HG03565 (cell line): ENCODE data around the gene CDC25B.
"Not testable (repeated sequence)": the region's sequence is repeated elsewhere in the genome, so short reads cannot be mapped to it uniquely, and the experiment has no call there.

ENCODE experiments used
- ATAC-seq: cut with Tn5 transposase; IDR thresholded peaks from one replicate; pipeline ENCODE4 v1.9.1; 2021; ENCODE audit warnings: mild to moderate bottlenecking, moderate library complexity; ENCODE audit not compliant: unreplicated experiment

The CDC25B gene

DNA sequence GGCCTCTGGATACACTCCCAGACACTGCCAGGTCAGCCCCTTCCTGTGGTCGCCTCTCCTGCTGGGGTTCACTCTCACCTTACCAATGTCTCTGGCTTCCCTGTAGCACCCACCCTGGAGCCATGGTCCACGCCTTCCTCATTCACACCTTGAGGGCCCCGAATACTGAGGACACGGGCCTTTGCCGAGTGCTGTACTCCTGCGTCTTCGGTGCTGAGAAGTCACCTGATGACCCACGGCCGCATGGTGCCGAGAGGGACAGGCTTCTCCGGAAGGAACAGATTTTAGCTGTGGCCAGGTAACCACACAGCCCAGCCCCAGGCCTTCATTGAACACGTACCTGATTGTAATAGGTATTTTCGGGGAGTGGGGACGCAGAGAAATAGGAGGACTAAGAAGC, 25.9 kb downstream of the CDC25B start:
- ATAC-seq, result no peak

DNA sequence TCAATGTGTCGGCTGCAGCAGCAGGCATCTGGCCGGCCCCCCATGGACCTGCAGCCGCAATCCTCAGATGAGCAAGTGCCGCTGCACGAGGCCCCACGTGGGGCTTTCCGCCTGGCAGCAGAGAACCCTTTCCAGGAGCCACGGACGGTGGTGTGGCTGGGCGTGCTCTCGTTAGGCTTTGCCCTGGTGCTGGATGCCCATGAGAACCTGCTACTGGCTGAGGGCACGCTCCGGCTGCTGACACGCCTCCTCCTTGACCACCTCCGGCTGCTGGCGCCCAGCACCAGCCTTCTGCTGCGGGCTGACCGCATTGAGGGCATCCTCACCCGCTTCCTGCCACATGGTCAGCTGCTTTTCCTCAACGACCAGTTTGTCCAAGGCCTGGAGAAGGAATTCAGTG, 27.8 kb downstream of the CDC25B start:
- no peak for ATAC-seq

DNA sequence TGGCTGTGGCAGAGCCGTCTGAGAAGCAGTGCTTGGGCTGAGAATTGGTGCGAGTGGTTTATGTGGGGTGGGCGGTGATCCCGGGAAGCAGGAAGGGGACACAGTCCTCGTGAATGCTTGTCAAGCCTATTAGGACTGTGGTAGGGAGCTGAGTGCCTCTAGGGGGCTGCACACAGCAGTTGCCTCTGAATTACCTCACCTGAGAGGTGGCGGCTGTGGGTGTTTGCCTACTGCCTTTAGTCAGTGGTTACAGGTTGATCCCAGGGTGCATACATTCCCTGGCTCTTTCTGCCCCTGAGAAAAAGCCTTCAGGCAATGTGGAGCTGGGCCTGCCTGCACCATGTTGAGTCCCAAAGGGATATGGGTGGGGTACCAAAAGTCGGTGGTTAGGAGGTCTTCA, 29.4 kb downstream of the CDC25B start:
- ATAC-seq, result no peak

DNA sequence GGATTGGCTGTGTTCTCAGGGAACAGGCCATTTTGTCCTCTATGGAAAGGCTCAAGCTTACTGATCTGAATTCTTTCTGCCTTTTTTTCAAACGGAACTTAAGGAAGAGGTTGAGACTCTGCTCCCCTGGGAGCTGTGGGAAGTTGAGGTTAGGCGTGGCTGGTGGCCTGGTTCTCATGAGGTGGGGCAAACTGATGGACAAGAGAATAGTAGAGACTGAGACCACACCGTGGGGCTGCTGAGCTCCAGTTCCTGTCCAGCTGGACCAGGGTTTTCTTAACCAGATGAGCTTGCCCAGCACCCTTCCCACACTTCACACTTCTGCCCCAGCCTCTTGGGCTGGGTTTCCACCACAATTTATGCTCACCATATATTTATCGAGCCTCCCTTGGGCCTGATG, 30.3 kb downstream of the CDC25B start:
- ATAC-seq, result no peak

DNA sequence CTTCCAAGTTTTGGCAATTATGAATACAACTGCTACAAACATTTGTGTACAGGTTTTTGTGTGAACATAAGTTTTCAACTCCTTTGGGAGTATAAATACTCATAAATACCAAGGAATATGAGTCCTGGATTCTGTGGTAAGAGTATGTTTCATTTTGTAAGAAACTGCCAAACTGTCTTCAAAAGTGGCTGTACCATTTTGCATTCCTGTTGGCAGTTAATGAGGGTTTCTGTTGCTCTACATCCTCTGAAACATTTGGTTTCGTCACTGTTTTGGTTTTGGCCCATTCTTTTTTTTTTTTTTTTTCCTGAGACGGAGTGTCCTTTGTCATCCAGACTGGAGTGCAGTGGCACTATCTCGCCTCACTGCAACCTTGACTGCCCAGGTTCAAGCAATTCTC, 32.7 kb downstream of the CDC25B start:
- ATAC-seq, result no peak

DNA sequence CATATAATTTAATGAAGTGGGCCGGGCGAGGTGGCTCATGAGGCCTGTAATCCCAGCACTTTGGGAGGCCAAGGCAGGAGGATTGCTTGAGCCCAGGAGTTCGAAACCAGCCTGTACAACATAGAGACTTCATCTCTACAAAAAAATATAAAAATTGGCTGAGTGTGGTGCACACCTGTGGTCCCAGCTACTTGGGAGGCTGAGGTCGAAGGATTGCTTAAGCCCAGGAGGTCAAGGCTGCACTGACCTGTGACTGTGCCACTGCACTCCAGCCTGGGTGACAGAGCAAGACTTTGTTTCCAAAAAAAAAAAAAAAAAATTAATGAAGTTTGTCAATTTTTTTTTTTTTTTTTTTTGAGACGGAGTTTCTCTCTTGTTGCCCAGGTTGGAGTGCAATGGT, 33.8 kb downstream of the CDC25B start:
- not testable (repeated sequence) for ATAC-seq

DNA sequence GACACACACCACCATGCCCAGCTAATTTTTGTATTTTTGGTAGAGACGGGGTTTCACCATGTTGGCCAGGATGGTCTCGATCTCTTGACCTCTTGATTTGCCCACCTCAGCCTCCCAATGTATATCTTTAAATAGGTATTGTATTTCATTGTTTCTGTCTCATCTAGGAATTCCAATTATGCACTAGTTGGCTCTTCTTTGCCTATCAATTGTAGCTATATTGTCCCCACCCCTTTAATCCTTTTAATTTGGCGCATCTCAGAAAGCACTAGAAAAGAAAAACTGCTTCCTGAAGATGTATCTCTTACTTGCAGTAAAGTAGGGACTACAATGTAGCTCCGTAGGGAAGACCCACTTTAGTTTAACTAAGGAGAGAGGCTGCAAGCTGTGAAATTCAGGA, 40.0 kb downstream of the CDC25B start:
- no peak for ATAC-seq

DNA sequence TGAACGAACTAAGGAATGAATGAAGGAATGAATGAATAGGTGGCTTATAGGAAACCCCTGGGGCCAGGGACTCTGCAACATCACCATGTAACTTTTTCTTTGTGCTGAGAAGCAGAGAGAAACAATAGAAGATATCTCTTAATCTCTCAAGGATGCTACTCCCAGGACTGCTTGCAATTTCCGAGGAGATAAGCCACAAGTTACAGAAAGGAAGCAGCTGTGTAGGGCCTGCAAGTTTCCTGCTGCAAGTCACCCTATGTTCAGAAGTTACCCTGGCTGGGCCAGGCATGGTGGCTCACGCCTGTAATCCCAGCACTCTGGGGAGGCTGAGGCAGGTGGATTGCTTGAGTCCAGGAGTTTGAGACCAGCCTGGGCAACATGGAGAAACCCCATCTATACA, 43.2 kb downstream of the CDC25B start:
- ATAC-seq, result no peak

DNA sequence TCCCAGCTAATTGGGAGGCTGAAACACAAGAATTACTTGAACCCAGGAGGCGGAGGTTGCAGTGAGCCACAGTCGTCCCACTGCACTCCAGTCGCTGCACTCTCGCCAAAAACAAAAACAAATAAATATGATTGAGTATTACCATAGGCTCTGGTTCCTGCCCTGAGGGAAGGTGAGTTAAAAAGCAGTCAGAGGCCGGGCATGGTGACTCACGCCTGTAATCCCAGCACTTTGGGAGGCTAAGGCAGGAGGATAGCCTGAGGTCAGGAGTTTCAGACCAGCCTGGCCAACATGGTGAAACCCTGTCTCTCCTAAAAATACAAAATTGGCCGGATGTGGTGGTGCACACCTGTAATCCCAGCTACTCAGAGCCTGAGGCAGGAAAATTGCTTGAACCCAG, 44.1 kb downstream of the CDC25B start:
- not testable (repeated sequence) for ATAC-seq

DNA sequence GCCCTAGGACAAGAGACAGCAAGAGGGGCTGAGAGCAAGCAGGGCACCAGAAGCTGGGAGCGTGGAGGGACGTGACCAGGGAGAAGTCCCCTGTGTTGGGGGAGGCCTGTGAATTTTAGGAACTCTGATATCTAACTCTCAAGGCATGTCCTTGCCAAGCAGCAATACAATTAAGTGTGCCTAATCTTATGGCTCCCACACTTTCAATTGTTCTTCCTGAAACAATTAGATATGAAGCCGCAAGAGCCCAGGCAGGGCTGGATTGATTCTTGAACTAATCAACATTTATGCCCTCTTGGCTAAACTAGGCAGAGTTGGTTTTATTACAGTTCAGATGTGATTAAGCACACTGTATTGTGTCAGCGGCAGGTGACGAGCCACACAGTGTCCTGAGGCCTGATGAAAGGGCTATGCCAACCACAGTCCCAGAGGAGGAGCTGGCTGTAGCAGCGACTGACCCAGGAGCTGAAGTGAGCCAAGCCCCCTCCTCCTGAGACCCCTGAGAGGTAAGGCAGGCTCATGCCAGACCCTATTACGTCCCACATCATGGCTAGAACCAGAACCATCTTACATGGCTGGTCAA, 46.3 kb downstream of the CDC25B start:
- ATAC-seq, result no peak

DNA sequence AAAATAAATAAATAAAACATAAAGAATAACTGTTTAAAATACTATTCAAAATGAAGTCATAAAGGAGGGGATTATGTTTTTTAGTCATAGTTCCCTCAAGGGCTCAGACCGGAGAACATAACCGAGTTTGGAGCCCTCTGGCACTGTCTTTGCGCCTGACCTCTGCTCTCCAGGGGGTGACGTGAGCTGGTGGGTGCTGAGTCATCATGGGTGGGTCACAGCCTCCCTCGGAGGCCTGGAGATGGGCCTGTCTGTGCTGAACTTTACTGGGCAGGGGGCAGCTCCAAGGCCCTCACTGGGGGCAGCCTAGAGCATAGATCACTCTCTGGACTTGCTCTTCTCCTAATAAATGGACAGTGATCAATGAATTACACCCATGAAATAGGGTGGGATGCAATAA, 47.4 kb downstream of the CDC25B start:
- ATAC-seq, result no peak

DNA sequence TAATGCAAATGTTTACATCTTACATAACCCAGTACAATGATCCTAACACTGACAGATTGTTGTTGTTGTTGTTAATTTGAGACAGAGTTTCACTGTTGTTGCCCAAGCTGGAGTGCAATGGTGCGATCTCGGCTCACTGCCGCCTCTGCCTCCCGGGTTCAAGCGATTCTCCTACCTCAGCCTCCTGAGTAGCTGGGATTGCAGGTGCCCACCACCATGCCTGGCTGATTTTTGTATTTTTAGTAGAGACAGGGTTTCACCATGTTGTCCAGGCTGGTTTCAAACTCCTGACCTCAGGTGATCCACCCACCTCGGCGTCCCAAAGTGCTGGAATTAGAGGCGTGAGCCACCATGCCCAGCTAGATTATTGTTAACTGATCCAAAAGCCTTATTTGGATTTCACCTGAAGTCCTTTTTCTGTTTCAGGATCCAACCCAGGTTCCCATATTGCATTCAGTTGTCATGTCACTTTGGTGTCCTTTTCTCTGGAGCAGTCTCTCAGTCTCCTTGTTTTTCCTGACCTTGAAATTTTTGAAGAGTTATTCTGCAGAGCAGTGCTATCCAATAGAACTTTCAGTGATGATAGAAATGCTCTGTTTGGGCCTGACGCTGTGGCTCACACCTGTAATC, 48.0 kb downstream of the CDC25B start:
- not testable (repeated sequence) for ATAC-seq

DNA sequence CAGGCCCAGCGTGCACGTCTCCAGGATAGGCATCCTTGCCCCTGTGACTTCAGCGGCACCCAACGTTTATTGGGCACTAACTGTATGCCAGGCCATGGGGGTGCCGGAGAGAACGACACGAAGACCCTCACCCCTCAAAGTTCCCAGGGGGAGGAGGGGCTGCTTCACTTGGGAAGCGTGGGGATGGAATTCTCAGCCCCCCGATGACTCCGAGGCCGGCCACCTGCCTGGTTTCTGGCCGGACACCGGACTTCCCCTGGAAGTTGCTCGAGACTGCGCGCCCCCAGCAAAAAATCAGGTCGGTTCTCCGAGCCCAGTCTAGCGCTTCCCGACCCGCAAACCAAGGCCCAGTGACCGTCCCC, 50.2 kb downstream of the CDC25B start:
- ATAC-seq, result no peak

DNA sequence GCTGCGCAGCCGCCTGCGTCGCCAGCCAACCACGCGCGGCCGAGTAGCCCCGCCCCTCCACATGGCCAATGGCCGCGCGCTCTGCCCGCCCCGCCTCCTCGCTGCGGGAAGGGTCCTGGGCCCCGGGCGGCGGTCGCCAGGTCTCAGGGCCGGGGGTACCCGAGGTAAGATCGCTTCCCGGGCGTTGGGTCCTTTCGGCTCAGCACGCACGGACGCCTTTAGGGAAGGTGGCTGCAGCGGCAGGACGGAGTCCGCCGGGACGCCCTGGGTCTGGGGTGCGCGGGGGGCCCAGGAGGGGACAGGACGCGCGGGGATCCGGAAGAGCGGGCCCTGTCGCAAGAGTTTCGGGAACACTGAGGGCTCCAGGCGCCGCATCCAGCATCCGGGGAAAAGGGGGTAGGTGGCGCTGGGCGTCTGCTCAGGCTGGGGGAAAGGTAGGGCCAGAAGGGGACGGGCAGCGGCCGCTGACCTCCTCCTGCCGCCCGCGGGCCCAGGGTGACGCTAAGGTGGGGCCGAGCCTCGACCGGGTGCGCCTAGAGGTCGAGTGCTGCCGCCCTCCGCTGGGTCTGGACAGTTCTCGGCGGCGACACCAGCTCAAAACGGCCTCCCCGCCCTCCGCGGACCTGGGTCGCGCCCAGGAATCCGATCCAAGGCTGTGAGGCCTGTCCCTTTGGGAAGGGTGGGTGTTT, 50.8 kb downstream of the CDC25B start, which contains the start of gene MAVS:
MAVS (plus strand) TSS at position 95 of the 689 bp plus-strand sequence. CDS start 7,791 bp downstream, outside the sequence.
- ATAC-seq, result peak; percentile 73

DNA sequence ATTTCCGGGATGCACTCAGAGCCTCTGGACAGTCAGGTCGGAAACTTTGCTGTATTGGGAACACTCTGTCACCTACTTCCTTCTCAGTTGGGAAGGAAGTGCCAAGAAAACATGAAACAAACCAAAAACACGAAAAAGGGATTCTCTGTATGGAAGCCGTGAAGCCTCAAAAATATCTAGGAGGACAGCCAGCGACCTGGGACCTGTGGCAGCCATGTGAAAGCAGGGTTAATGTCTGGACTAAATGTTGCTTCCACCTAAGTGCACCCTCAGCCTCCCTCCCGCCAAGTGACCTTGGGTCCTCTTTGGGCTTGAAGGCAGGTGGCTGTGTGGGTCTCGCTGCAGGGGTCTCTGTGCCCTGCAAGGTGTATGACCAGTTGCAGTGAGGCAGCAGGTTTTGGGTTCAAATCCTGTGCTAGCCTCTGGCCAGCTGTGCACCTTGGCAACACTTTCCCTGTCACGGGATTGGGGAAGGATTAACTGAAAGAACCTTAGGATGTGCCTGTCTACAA, 51.4 kb downstream of the CDC25B start:
- ATAC-seq, result no peak

DNA sequence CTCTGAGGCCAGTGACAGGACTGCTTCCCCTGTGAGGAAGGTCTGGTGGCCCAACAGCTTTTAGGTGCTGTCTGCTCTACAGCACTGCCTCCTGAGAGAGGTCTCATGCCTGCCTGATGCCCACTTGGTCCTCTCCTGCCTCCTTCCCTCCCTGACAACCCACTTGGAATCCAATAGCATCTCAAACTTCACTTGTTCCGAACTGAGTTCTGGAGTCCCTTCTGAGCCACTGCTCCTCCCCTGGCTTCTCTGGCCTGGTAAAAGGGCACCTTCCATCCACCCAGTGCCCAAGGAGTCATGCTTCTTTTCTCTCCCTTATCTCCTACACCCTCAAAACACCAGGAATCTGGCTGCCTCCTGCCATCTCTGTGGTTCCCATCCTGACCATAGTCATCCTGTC, 52.5 kb downstream of the CDC25B start:
- no peak for ATAC-seq

DNA sequence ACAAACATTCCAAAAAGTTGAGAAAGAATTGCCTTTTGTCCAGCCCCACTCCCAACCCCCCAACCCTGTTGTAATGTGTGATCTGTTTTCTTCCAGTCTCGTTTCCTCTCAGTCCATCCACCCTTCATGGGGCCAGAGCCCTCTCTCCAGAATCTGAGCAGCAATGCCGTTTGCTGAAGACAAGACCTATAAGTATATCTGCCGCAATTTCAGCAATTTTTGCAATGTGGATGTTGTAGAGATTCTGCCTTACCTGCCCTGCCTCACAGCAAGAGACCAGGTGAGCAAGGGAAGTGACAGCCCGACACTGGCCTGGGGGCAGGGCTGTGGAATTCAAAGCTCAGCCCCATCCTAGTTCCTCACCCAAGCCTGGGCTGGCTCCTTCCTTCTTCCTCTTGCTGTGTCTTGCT, 58.4 kb downstream of the CDC25B start:
- ATAC-seq, result no peak
